Measurements from ENCODE around the gene CREM.

GRCh38 chr10:35140126-35140525 lies 13.5 kb downstream of the CREM start:
- TF ChIP-seq CTCF (IDR thresholded peaks at IDR 0.05; ENCODE audit: insufficient read depth, low read length, poor library complexity, severe bottlenecking), result no peak
- TF ChIP-seq EZH2phosphoT487 (conservative IDR thresholded peaks at IDR 0.05; ENCODE audit: low read length), result no peak
